GM18858 (cell line): ENCODE measurements around the gene ARR3.
"Not testable (repeated sequence)": the region's sequence is repeated elsewhere in the genome, so short reads cannot be mapped to it uniquely, and the experiment has no call there.

Experiments
- ATAC-seq: cut with Tn5 transposase; IDR thresholded peaks from one replicate; pipeline ENCODE4 v1.9.1; 2021; ENCODE audit not compliant: unreplicated experiment

The ARR3 gene

GRCh38 chrX:70268034-70268433 lies at the start of gene ARR3:
ARR3 (plus strand) TSS chrX:70268334; CDS start chrX:70269386, 1,052 bp downstream.
- no peak for ATAC-seq

- ATAC-seq: no peak
Measured at GRCh38 chrX:70219938-70220764, 48.0 kb upstream of the ARR3 start.

- no peak for ATAC-seq
Measured at GRCh38 chrX:70226048-70226447, 42.1 kb upstream of the ARR3 start.

GRCh38 chrX:70226687-70227086 lies 41.4 kb upstream of the ARR3 start:
- no peak for ATAC-seq

- no peak for ATAC-seq
Measured at GRCh38 chrX:70231666-70232065, 36.5 kb upstream of the ARR3 start.

- no peak for ATAC-seq
Measured at GRCh38 chrX:70234355-70234754, 33.8 kb upstream of the ARR3 start, which contains the start of gene AWAT1. AWAT1 (plus strand) TSS chrX:70234655; CDS start chrX:70234696, 41 bp downstream.

- ATAC-seq: no peak
Measured at GRCh38 chrX:70240751-70241150, 27.4 kb upstream of the ARR3 start.

- ATAC-seq: no peak
Measured at GRCh38 chrX:70241501-70241900, 26.6 kb upstream of the ARR3 start.

GRCh38 chrX:70243601-70244000 lies 24.5 kb upstream of the ARR3 start:
- ATAC-seq: not testable (repeated sequence)

GRCh38 chrX:70244881-70245280 lies 23.3 kb upstream of the ARR3 start:
- no peak for ATAC-seq

GRCh38 chrX:70247252-70247651 lies 20.9 kb upstream of the ARR3 start:
- ATAC-seq: no peak

GRCh38 chrX:70252491-70252890 lies 15.6 kb upstream of the ARR3 start:
- no peak for ATAC-seq

- no peak for ATAC-seq
Measured at GRCh38 chrX:70253377-70254062, 14.6 kb upstream of the ARR3 start.

- no peak for ATAC-seq
Measured at GRCh38 chrX:70254063-70254400, 14.1 kb upstream of the ARR3 start.

- ATAC-seq: no peak
Measured at GRCh38 chrX:70254909-70255308, 13.2 kb upstream of the ARR3 start.

GRCh38 chrX:70255452-70255851 lies 12.7 kb upstream of the ARR3 start:
- ATAC-seq: no peak

GRCh38 chrX:70257423-70258288 lies 10.5 kb upstream of the ARR3 start:
- no peak for ATAC-seq

GRCh38 chrX:70260104-70260503 lies 8.0 kb upstream of the ARR3 start, which contains the start of gene P2RY4:
P2RY4 (minus strand) TSS chrX:70260204; CDS start chrX:70259624, 580 bp downstream.
- ATAC-seq: no peak

- peak; percentile 84 for ATAC-seq
Measured at GRCh38 chrX:70262952-70263567, 5.1 kb upstream of the ARR3 start.

GRCh38 chrX:70264784-70265183 lies 3.4 kb upstream of the ARR3 start:
- ATAC-seq: no peak

- not testable (repeated sequence) for ATAC-seq
Measured at GRCh38 chrX:70274029-70274428, 5.9 kb downstream of the ARR3 start.
